Measurements from ENCODE around the gene B4GALNT2.
"Not testable (repeated sequence)": the region's sequence is repeated elsewhere in the genome, so short reads cannot be mapped to it uniquely, and the experiment has no call there.

Gene B4GALNT2

GRCh38 chr17:49184522-49184921, 52.0 kb downstream of the B4GALNT2 start:
- not testable (repeated sequence) for DNase-seq

- not testable (repeated sequence) for DNase-seq
These were observed 52.8 kb downstream of the B4GALNT2 start for GRCh38 chr17:49185381-49185780.

- DNase-seq = no peak
These were observed 54.7 kb downstream of the B4GALNT2 start for GRCh38 chr17:49187301-49187700.

DNA sequence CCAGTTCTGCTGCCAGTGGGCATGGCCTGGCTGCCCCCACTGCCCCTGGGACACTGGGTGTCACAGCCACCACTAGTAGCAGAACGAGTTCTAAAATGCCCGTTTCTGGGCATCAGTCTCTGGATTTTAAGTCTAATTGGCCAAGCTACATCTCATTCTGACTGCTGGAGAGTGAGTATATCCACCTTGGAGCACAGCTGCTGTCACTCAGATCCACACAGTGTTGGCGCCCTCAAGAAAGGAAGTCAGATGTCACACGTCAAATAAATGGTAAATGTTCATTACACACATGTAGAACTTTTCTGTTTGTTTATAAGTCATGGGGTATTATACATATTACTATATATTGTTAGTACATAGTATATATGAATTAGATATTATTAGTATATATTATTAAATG, 58.4 kb downstream of the B4GALNT2 start:
- DNase-seq = no peak

DNA sequence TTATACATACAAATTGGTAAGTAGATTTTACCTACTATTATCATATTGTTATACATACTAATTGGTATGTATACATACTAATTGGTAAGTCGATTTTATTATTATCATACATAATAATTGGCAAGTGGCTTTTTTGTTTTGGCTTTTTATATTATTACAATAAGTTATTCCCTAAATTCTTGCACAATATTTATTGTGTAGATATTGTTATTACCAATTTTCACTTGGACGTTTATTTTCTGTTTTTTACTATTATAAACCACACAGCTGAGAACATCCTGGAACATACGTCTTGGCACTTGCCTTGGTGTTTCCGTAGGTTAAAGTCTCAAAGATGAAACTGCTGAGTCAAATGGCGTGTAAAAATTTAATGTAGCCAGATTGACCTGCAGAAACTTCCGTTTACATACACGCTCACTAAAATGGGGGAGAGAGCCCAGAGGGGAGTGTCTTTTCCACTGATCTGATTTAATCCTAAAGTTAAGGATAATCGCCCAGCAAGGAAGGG, 58.9 kb downstream of the B4GALNT2 start:
- no peak for DNase-seq

DNA sequence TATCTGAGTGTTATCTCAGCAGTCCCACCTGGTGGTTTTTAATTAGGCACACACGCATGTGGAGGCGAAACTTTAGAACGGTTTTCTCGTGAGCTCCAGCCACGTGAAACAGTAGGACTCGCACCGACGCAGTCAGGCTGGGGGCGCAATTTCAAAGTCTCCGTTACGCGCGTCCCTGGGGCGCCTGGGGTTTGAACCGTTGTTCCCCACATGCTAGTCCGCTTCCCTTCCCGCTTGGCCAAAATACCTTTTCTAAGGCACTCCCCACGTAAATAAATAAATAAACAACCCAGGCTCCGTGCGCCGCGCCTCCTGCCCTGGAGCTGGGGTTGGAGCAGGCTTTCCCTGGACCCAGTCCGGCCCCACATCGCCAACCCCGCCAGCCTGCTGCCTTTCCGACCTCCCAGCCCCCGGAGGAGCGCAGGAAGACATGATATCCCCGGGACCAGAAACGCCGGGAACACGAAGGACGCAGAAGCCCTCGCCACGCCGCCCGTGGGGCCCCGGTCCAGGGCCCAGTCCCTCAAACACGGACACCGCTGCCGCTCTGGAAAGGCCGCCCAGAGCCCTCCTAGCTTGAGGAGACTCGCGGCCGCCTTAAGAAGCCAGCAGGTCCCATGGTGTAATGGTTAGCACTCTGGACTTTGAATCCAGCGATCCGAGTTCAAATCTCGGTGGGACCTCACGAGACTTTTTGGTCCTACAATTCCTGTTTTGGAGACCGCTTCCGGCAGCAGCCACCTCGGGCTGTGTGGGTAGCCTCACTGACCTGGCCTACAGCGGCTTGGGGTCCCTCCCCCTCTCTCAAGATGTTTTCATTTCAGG, 59.6 kb downstream of the B4GALNT2 start:
- peak; percentile 94 for DNase-seq

DNA sequence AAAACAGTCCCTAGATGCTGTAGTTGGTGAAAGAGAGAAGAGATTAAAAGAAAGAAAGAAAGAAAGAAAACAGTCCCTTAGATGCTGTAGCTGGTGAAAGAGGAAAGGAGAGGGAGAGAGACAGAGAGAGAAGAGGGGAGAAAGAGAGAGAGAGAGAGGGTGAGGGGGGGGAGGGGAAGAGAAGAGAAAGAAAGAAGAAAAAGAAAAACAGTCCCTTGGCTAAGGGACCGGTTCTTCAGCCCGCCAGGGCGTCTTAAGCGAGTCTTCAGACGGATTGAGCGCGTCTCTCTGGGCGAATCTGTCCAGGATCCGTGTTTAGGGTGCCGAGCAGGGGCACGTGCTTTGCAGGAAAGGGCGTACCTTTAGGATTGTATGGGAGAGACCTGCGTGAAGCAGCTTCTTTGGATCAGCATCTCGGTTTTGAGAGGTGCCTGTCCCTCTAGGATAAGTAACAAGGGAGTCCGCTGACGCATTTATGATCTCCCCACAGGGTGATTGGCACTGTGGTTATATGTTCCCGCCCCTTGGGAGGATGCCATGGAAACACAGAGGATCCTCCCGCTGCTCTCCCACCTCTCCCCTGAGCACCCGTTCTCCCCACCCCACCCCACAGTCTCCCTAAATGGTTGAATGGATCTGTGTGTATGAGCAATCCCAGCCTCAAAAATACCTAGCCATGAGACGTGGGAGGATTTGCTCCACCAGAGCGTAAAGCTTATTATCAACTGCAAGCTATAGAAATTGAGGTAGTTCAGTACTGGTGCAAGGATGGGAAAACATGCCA, 61.1 kb downstream of the B4GALNT2 start:
- no peak for DNase-seq

DNA sequence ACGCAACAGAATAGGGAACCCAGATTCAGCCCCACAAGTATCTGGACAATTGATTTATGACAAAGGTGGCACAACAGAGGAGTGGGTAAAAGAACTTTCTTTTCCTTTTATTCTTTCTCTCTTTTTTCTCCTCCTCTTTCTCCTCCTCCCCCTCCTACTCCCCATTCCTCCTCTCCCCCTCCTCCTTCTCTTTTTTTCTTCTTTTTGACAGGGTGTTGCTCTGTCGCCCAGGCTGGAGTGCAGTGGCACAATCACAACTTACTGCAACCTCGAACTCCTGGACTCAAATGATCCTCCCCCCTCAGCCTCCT, 61.7 kb downstream of the B4GALNT2 start:
- no peak for DNase-seq

DNA sequence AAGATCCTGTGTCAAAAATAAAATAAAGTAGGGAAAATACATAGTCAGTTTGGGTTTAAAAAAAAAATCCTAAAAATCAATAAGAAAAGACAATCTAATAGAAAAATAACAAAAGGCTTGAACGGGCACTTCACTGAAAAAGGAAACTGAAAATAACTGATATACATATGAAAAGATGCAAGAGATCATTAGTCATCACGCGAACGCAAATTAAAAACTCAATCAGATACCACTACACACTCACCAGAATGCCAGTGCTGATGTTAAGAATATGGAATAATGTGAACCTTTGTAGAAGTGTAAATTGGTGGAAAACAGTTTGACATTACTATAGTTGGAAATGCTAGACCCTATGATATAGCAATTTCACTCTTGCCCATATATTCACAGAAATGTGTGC, 63.2 kb downstream of the B4GALNT2 start:
- DNase-seq = no peak

GRCh38 chr17:49196520-49196919, 64.0 kb downstream of the B4GALNT2 start:
- DNase-seq = no peak

DNA sequence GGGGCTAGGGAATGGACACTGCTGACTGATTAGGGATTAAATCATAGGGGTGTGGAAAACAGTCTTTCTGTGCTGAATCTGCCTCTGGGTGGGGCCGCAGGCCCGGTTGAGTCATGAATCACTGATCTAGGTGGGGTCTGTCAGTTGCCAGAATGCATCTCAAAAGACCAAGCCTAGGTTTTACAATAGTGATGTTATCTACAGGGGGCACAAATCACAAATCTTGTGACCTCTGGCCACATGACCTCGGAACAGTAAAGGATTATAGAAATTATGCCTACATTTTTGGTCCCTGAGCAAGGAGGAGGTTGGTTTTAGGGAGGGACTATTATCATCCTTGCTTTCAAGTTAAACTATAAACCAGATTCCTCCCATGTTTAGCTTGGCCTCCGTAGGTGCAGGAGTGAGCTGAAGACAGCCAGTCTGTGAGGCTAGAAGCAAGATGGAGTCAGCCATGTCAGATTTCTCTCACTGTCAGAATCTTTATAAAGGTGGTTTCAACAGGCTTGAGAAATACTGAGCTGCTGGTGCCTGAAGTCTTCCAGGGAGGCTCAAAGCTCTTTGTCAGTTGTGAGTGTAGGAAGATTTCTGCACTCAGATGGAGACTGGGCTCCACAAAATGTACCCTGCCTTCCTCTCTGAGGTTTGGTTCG, 64.9 kb downstream of the B4GALNT2 start:
- DNase-seq = no peak

- no peak for DNase-seq
These were observed 65.6 kb downstream of the B4GALNT2 start for GRCh38 chr17:49198211-49198610.

GRCh38 chr17:49200423-49201083, 68.0 kb downstream of the B4GALNT2 start:
- no peak for DNase-seq

- DNase-seq = no peak
These were observed 68.9 kb downstream of the B4GALNT2 start for GRCh38 chr17:49201481-49201927.

DNA sequence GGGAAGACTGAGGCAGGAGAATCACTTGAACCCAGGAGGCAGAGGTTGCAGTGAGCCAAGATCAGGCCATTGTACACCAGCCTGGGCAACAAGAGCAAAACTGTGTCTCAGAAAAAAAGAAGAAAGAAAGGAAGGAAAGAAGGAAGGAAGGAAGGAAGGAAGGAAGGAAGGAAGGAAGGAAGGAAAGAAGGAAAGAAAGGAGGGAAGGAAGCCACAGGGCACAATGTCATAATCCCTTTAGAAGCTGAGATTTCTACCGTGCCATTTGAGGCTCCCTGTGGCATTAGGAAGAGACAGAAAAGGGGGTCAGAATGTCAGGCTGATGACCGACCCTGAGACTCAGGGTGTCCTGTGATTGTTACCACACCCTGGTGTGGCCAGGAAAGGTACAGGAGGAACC, 71.2 kb downstream of the B4GALNT2 start:
- no peak for DNase-seq

DNA sequence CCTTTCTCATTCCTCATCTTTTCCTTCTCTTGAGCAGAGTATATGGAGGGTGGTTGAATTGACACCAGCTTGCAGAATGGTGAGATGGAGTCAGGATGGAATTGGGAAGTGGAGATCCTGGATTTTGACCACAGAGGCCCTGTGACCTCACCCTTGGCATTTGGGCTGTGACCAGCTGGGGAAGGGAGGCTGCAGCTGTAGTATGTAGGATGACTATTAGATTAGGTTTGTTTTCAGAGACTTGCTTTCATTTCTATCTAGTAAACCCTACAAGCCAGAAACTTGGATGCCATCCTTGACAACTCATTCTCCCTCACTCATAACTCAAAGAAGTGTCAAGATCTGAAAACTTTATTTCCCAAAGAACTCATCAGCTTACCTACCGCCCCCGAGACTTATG, 71.9 kb downstream of the B4GALNT2 start:
- DNase-seq = no peak

GRCh38 chr17:49209061-49209571, 76.5 kb downstream of the B4GALNT2 start:
- no peak for DNase-seq

- DNase-seq = peak; percentile 55
These were observed 77.8 kb downstream of the B4GALNT2 start, which contains the start of the genes ABI3 and GNGT2 for GRCh38 chr17:49210158-49211029. Gene ABI3, plus strand, starts transcription at chr17:49210707. Its CDS starts 18 bp downstream, at chr17:49210725. Gene GNGT2, minus strand, starts transcription at chr17:49210574. Its CDS starts 3,152 bp downstream, at chr17:49207422.

DNA sequence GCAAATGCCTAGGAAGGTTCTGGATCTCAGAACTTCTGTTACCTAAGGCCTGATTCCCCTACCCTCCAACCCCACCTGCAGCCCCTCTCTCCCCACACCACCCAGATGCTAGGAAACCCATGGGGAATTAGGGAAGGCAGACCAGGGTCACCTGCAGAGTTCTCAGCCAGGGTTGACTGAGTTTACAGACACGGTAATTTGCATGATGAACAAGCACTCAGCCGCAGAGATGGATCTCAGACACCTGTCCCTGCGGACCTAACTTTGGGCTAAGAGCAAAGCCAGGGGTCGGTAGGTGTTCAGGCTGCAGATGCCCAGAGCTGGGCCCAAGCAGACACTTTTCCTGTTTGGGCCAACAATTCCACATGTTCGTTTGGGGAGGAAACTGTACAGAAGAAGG, 80.8 kb downstream of the B4GALNT2 start:
- no peak for DNase-seq

DNA sequence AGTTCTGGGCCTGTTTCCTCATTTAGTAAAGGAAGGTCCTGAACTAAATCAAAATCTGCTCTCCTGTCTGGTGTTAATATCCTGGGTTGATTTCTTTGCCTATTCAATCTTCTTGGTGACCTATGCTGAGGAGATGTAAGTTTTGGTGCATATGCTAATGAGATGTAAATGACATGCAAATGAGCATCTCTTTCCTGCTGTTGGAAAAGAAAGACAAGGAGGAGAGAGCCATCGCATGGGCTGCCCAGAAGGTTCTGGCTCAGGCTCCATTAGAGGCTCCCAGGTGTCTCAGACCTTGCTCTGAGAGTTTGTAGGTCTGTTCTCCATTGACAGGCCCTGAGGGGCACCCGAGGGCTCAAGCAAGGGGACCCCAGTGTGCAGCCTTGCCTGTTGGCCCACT, 81.3 kb downstream of the B4GALNT2 start:
- no peak for DNase-seq

DNA sequence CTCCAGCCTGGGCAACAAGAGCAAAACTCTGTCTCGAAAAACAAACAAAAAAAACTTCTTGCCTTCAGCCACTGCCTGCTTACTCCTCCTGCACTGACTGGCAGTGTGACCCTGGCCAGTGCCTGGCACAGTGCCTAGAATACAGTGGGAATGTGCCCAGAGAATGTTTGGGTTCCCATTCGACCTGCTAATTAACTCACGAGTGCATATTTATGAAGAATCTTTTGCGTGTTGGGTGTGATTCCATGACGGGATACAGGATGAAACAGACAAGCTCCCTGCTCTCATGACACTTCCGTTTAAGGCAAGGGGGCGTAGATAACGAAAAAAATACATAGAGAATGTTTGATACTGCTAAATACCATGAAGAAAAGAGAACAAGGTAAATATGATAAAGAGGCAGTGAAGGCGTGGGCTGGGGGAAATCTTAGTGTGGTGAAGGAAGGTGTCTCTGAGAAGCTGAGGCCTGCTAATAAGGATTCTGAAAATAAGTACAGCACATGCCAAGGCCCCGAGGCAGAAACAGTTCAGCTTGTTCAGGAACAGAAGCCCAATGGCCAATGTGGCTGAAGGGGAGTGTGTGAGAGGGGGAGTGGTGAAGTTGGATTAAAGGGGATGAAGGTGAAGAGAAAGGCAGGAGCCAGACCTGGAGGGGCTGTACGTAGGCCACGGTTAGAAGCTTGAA, 82.2 kb downstream of the B4GALNT2 start:
- no peak for DNase-seq
